ENCODE measurements around the gene BBS9. TPM values are rescaled to one million over a fixed set of nuclear protein-coding genes. Genes with fewer than 3 reads are reported as not detected.

Gene BBS9
- total and polyA plus RNA-seq, 2 donors (not counting 1 experiment from before 2014, with no cell fraction given), result 8.4 to 45.2 TPM

DNA sequence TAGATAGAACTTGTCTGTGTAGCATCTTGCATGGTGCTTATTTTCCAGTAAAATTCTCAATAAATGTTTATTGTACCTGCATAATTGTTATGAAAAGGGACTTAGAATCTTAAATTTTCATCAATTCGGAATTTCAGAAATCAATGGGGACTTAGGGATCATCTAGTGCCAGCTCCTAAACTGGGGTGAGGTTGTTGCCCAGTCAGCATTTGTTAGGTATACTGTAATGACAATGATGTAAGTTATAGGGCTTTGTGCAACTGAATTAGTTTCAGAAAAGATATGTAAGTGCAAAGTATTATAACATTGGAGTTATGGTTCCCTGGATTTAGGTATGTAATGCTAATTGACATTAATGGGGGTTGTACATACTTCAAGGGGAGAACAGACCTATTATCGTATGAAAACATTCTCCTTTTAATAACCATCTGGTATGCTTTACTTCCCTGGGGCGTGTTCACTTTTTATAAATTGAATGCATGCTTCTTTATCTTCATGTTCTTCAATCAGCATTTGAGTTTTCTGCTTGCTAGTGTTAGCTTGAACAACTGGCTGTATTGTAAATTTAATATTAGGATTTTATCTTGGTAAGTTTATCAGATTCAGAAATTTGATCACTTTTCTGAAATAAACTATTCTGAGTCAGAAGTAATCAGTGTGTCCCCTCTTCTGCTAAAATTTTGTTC, 270.3 kb downstream of the BBS9 start:
- intact Hi-C loops (cut with micrococcal nuclease), result no loop called here
- H3K4me3 ChIP-seq (ENCODE audit: control extremely low read depth in 1 of 5, extremely low read depth in 1 of 5, insufficient read depth in 1 of 5, low read depth in 2 of 5, low read length in 4 of 5), result no peak overlapping the region
- CTCF ChIA-PET, result no interaction called here
- Mint-ChIP-seq H3K27me3 (no peaks in the 10 kb centered on the region), H3K4me1 (no peaks in the 10 kb centered on the region), H3K9me3 (ENCODE audit: insufficient read depth) (no peaks in the 10 kb centered on the region), H3K4me3 (no peak overlapping the region), H3K27ac (no peak overlapping the region)
- no peak overlapping the region for H3K9ac ChIP-seq (ENCODE audit: low read length)
- no peaks in the 10 kb centered on the region for H4K20me1 ChIP-seq (ENCODE audit: control insufficient read depth, insufficient read depth, low read length, poor library complexity, severe bottlenecking)
- POLR2A ChIA-PET, result no interaction called here
- H2AFZ ChIP-seq (ENCODE audit: insufficient read depth, low read depth, low read length, poor library complexity, severe bottlenecking), result no peak overlapping the region
- 100% methylated on average over 1 of the region's 3 CpGs for WGBS (ENCODE audit: insufficient coverage)
- H3K4me2 ChIP-seq (replicated peaks; ENCODE audit: low read depth, low read length, poor library complexity, severe bottlenecking), result no peak overlapping the region
- TF ChIP-seq, protein P1, sequence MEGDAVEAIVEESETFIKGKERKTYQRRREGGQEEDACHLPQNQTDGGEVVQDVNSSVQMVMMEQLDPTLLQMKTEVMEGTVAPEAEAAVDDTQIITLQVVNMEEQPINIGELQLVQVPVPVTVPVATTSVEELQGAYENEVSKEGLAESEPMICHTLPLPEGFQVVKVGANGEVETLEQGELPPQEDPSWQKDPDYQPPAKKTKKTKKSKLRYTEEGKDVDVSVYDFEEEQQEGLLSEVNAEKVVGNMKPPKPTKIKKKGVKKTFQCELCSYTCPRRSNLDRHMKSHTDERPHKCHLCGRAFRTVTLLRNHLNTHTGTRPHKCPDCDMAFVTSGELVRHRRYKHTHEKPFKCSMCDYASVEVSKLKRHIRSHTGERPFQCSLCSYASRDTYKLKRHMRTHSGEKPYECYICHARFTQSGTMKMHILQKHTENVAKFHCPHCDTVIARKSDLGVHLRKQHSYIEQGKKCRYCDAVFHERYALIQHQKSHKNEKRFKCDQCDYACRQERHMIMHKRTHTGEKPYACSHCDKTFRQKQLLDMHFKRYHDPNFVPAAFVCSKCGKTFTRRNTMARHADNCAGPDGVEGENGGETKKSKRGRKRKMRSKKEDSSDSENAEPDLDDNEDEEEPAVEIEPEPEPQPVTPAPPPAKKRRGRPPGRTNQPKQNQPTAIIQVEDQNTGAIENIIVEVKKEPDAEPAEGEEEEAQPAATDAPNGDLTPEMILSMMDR (IDR thresholded peaks at IDR 0.05), result no peak
- no peak for TF ChIP-seq EZH2 (IDR thresholded peaks at IDR 0.05; ENCODE audit: borderline replicate concordance, insufficient read depth, low read depth, low read length, poor library complexity, severe bottlenecking)
- no peaks in the 10 kb centered on the region for H3K27me3 ChIP-seq (replicated peaks in 1 of 4; ENCODE audit: control extremely low read depth in 1 of 4, control insufficient read depth in 3 of 4, insufficient read depth in 4 of 4, low read length in 3 of 4)
- H3K27ac ChIP-seq (ENCODE audit: low read length in 2 of 2), result no peak overlapping the region
- DNase-seq, result no peak
- H3K9me3 ChIP-seq (ENCODE audit: control extremely low read depth in 1 of 3, control insufficient read depth in 2 of 3, insufficient read depth in 1 of 3, low read length in 2 of 3), result no peaks in the 10 kb centered on the region
- H3K79me2 ChIP-seq (ENCODE audit: control insufficient read depth, insufficient read depth, low read length), result no peaks in the 10 kb centered on the region
- no peaks in the 10 kb centered on the region for H3K36me3 ChIP-seq (replicated peaks in 1 of 2; ENCODE audit: control extremely low read depth in 1 of 2, control insufficient read depth in 1 of 2, extremely low read depth in 1 of 2, insufficient read depth in 2 of 2, low read length in 1 of 2)
- no peak for ATAC-seq (ENCODE audit: low read depth)
- no peaks in the 10 kb centered on the region for H3K4me1 ChIP-seq (ENCODE audit: control insufficient read depth in 2 of 2, insufficient read depth in 2 of 2, low read length in 2 of 2)

DNA sequence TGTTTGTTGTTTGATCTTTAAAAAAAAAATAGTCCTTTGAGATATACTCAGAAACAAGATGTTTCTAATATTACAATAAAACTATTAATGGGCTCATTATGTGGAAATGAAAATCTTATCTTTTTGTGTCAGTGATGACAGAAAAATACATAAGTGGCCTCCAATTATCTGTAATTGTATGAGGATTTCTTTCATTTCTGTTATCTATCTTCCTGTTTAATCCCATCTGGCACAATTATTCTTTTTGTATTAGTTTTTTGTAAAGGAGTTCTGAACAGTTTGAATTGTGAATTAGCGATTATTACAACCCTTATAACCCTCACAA, 270.8 kb downstream of the BBS9 start:
- Histone ChIP-seq H3K4me1 (ENCODE audit: control insufficient read depth in 2 of 2, insufficient read depth in 2 of 2, low read length in 2 of 2) (no peaks in the 10 kb centered on the region), H3K9me3 (ENCODE audit: control extremely low read depth in 1 of 3, control insufficient read depth in 2 of 3, insufficient read depth in 1 of 3, low read length in 2 of 3) (no peaks in the 10 kb centered on the region), H3K36me3 (replicated peaks in 1 of 2; ENCODE audit: control extremely low read depth in 1 of 2, control insufficient read depth in 1 of 2, extremely low read depth in 1 of 2, insufficient read depth in 2 of 2, low read length in 1 of 2) (no peaks in the 10 kb centered on the region), H3K4me3 (ENCODE audit: control extremely low read depth in 1 of 5, extremely low read depth in 1 of 5, insufficient read depth in 1 of 5, low read depth in 2 of 5, low read length in 4 of 5) (no peak overlapping the region), H4K20me1 (ENCODE audit: control insufficient read depth, insufficient read depth, low read length, poor library complexity, severe bottlenecking) (no peaks in the 10 kb centered on the region), H3K4me2 (replicated peaks; ENCODE audit: low read depth, low read length, poor library complexity, severe bottlenecking) (no peak overlapping the region), H3K27ac (ENCODE audit: low read length in 2 of 2) (no peak overlapping the region), H2AFZ (ENCODE audit: insufficient read depth, low read depth, low read length, poor library complexity, severe bottlenecking) (no peak overlapping the region), H3K9ac (ENCODE audit: low read length) (no peak overlapping the region), H3K79me2 (ENCODE audit: control insufficient read depth, insufficient read depth, low read length) (no peaks in the 10 kb centered on the region), H3K27me3 (replicated peaks in 1 of 4; ENCODE audit: control extremely low read depth in 1 of 4, control insufficient read depth in 3 of 4, insufficient read depth in 4 of 4, low read length in 3 of 4) (no peaks in the 10 kb centered on the region)
- Mint-ChIP-seq H3K9me3 (ENCODE audit: insufficient read depth) (no peaks in the 10 kb centered on the region), H3K4me3 (no peak overlapping the region), H3K27ac (no peak overlapping the region), H3K27me3 (no peaks in the 10 kb centered on the region), H3K4me1 (no peaks in the 10 kb centered on the region)
- ChIA-PET CTCF (no interaction called here), POLR2A (no interaction called here)
- ATAC-seq (ENCODE audit: low read depth) (no peak), DNase-seq (no peak)
- TF ChIP-seq, protein P1 (IDR thresholded peaks at IDR 0.05), result no peak
- no peak for TF ChIP-seq EZH2 (IDR thresholded peaks at IDR 0.05; ENCODE audit: borderline replicate concordance, insufficient read depth, low read depth, low read length, poor library complexity, severe bottlenecking)
- no CpG with 5 or more reads among the region's 1 CpG for WGBS (ENCODE audit: insufficient coverage)
- intact Hi-C loops (cut with micrococcal nuclease), result no loop called here

Data from B cell (primary cell).